HPDE6-E6E7 (cell line): ENCODE measurements around the gene SF3B3.
A peak's percentile ranks its signal among the peaks of the same experiment; 100 is the strongest.

Source experiments
- DNase-seq: peaks from one replicate; pipeline ENCODE4 v3.0.0; 2011; ENCODE audit warnings: missing footprints; ENCODE audit errors: extremely low spot score

Gene SF3B3

GRCh38 chr16:70523743-70524398 is at the start of gene SF3B3:
SF3B3 (plus strand) TSS chr16:70523816; CDS start chr16:70526657, 2,841 bp downstream.
- peak; percentile 41 for DNase-seq

- no peak for DNase-seq
Observed at GRCh38 chr16:70474320-70475053, 49.1 kb upstream of the SF3B3 start.

- DNase-seq = no peak
Observed at GRCh38 chr16:70475054-70475871, 48.4 kb upstream of the SF3B3 start.

GRCh38 chr16:70476272-70477020 is 47.2 kb upstream of the SF3B3 start:
- peak; percentile 96 for DNase-seq

GRCh38 chr16:70478169-70478568 is 45.4 kb upstream of the SF3B3 start:
- DNase-seq = no peak

GRCh38 chr16:70478912-70479341 is 44.7 kb upstream of the SF3B3 start:
- no peak for DNase-seq

GRCh38 chr16:70480127-70481105 is 43.2 kb upstream of the SF3B3 start:
- no peak for DNase-seq

GRCh38 chr16:70481929-70482536 is 41.6 kb upstream of the SF3B3 start:
- no peak for DNase-seq

GRCh38 chr16:70482624-70483023 is 41.0 kb upstream of the SF3B3 start:
- DNase-seq = no peak

- no peak for DNase-seq
Observed at GRCh38 chr16:70483426-70483825, 40.2 kb upstream of the SF3B3 start.

- no peak for DNase-seq
Observed at GRCh38 chr16:70484867-70485266, 38.7 kb upstream of the SF3B3 start.

GRCh38 chr16:70490261-70490660 is 33.4 kb upstream of the SF3B3 start:
- DNase-seq = no peak

- DNase-seq = no peak
Observed at GRCh38 chr16:70493802-70494201, 29.8 kb upstream of the SF3B3 start.

- DNase-seq = no peak
Observed at GRCh38 chr16:70494202-70494770, 29.3 kb upstream of the SF3B3 start.

- no peak for DNase-seq
Observed at GRCh38 chr16:70494777-70495176, 28.8 kb upstream of the SF3B3 start.

GRCh38 chr16:70495425-70496182 is 28.0 kb upstream of the SF3B3 start:
- no peak for DNase-seq

- DNase-seq = no peak
Observed at GRCh38 chr16:70496513-70496912, 27.1 kb upstream of the SF3B3 start.

GRCh38 chr16:70508752-70509151 is 14.9 kb upstream of the SF3B3 start:
- no peak for DNase-seq

- no peak for DNase-seq
Observed at GRCh38 chr16:70510216-70510615, 13.4 kb upstream of the SF3B3 start.
